ENCODE data around the gene BAX.

DNA sequence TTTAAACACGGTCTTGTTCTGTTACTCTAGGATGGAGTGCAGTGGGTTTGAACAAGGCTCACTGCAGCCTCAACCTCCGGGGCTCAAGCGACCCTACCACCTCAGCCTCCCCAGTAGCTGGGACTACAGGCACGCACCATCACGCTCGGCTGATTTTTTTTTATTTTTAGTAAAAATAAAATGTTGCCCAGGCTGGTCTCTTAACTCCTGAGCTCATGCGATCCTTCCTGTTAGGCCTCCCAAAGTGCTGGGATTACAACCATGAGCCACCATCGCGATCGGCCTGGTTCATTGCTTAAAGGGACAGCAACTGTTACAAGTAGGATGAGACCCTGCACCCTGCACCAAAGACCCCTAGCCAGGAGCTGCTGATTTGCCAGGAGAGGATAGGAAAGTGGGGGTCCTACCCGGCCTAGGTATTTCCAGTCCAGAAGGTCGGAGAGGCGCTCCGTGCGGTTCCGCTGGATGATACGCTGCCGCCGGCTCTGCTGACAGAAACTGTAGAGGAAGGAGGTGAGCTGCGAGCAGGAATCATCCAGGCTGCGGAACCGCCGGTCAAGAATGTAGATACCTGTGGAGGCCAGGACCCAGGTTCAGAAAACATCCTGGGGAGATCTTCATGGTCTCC, 15.6 kb downstream of the BAX start:
- TF ChIP-seq CEBPB (IDR thresholded peaks at IDR 0.05) (no peak), CBX2 (IDR thresholded peaks at IDR 0.05; ENCODE audit: borderline replicate concordance, low read depth) (no peak), POLR2A (IDR thresholded peaks at IDR 0.05; ENCODE audit: low read length) (no peak), CTCF (IDR thresholded peaks at IDR 0.05) (no peak), POLR2AphosphoS2 (conservative IDR thresholded peaks at IDR 0.05; ENCODE audit: low read length) (no peak), EP300 (IDR thresholded peaks at IDR 0.05) (no peak)
- TF ChIP-seq, protein P1, sequence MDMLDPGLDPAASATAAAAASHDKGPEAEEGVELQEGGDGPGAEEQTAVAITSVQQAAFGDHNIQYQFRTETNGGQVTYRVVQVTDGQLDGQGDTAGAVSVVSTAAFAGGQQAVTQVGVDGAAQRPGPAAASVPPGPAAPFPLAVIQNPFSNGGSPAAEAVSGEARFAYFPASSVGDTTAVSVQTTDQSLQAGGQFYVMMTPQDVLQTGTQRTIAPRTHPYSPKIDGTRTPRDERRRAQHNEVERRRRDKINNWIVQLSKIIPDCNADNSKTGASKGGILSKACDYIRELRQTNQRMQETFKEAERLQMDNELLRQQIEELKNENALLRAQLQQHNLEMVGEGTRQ (IDR thresholded peaks at IDR 0.05) = no peak
